ENCODE results near the gene GMDS. TPM values are rescaled to one million over a fixed set of nuclear protein-coding genes. Genes with fewer than 3 reads are reported as not detected.

Gene GMDS
- polyA plus RNA-seq, 1 of the 3 experiments (the other 2 are of a cell fraction), result 12.3 TPM

- TF ChIP-seq CTCF (IDR thresholded peaks at IDR 0.05), result no peak
- no peak for TF ChIP-seq PBX3 (IDR thresholded peaks at IDR 0.05)
- no peak for TF ChIP-seq RFX5 (IDR thresholded peaks at IDR 0.05; ENCODE audit: low read length)
- TF ChIP-seq MXI1 (IDR thresholded peaks at IDR 0.05; ENCODE audit: low read depth, low read length), result no peak
- no peak for TF ChIP-seq MEF2A (IDR thresholded peaks at IDR 0.05; ENCODE audit: borderline replicate concordance, low read depth)
- TF ChIP-seq RCOR1 (IDR thresholded peaks at IDR 0.05; ENCODE audit: low read length), result no peak
- TF ChIP-seq JUND (IDR thresholded peaks at IDR 0.05), result no peak
These were observed 63.8 kb downstream of the GMDS start (continued) for GRCh38 chr6:2181567-2181966.

GRCh38 chr6:2179950-2180349 is 65.5 kb downstream of the GMDS start:
- Histone ChIP-seq H3F3A (replicated peaks; ENCODE audit: insufficient read depth) (no peaks in the 10 kb centered on the region), H3K9me3 (no peaks in the 10 kb centered on the region), H4K20me1 (ENCODE audit: insufficient read depth) (no peaks in the 10 kb centered on the region), H3K4me2 (no peak overlapping the region), H3K4me1 (ENCODE audit: control insufficient read depth in 1 of 2, insufficient read depth in 2 of 2, low read depth in 1 of 2, low read length in 1 of 2) (0 out of 4 replicates have a peak, but pooled peaks cover 0 to 5% of the 10 kb centered on the region in 2 experiments), H3K9ac (no peak overlapping the region), H2AFZ (ENCODE audit: low read depth) (no peak overlapping the region), H3K27ac (ENCODE audit: low read depth in 2 of 2, low read length in 1 of 2) (no peak overlapping the region), H3K4me3 (ENCODE audit: low read depth in 2 of 2, low read length in 1 of 2) (no peak overlapping the region), H3K36me3 (replicated peaks in 1 of 2; ENCODE audit: control insufficient read depth in 1 of 2, insufficient read depth in 2 of 2, low read length in 1 of 2) (no peaks in the 10 kb centered on the region), H3K79me2 (ENCODE audit: insufficient read depth) (no peaks in the 10 kb centered on the region), H3K27me3 (ENCODE audit: insufficient read depth) (no peaks in the 10 kb centered on the region), H3K9me2 (no peaks in the 10 kb centered on the region)
- CTCF ChIA-PET, result no interaction called here
- POLR2A ChIA-PET, result no interaction called here
- DNase-seq, result no peak
- TF ChIP-seq RXRA (IDR thresholded peaks at IDR 0.05; ENCODE audit: borderline replicate concordance, low read depth), result no peak

GRCh38 chr6:2179241-2179640 is 66.2 kb downstream of the GMDS start:
- POLR2A ChIA-PET, result no interaction called here
- no peaks in the 10 kb centered on the region for H3K27me3 ChIP-seq (ENCODE audit: insufficient read depth)
- no peaks in the 10 kb centered on the region for H3K79me2 ChIP-seq (ENCODE audit: insufficient read depth)
- no peak overlapping the region for H3K4me3 ChIP-seq (ENCODE audit: low read depth in 2 of 2, low read length in 1 of 2)
- 0 out of 4 replicates have a peak, but pooled peaks cover 0 to 5% of the 10 kb centered on the region in 2 experiments for H3K4me1 ChIP-seq (ENCODE audit: control insufficient read depth in 1 of 2, insufficient read depth in 2 of 2, low read depth in 1 of 2, low read length in 1 of 2)
- no peak overlapping the region for H3K9ac ChIP-seq
- 80% methylated on average over 1 of the region's 1 CpG for WGBS (ENCODE audit: low lambda C conversion rate)
- H2AFZ ChIP-seq (ENCODE audit: low read depth), result no peak overlapping the region
- H3K27ac ChIP-seq (ENCODE audit: low read depth in 2 of 2, low read length in 1 of 2), result no peak overlapping the region
- CTCF ChIA-PET, result no interaction called here
- no peaks in the 10 kb centered on the region for H3K9me3 ChIP-seq
- H3F3A ChIP-seq (replicated peaks; ENCODE audit: insufficient read depth), result no peaks in the 10 kb centered on the region
- no peaks in the 10 kb centered on the region for H3K9me2 ChIP-seq
- DNase-seq, result no peak
- no peak overlapping the region for H3K4me2 ChIP-seq
- H3K36me3 ChIP-seq (replicated peaks in 1 of 2; ENCODE audit: control insufficient read depth in 1 of 2, insufficient read depth in 2 of 2, low read length in 1 of 2), result no peaks in the 10 kb centered on the region
- no peaks in the 10 kb centered on the region for H4K20me1 ChIP-seq (ENCODE audit: insufficient read depth)
- TF ChIP-seq REST (IDR thresholded peaks at IDR 0.05; ENCODE audit: low read depth, low read length) (no peak), RCOR1 (IDR thresholded peaks at IDR 0.05; ENCODE audit: low read length) (no peak), MAX (IDR thresholded peaks at IDR 0.05; ENCODE audit: low read depth) (no peak), EP300 (IDR thresholded peaks at IDR 0.05; ENCODE audit: borderline replicate concordance in 1 of 2, low read depth in 1 of 2, low read length in 1 of 2) (no peak), FOSL2 (IDR thresholded peaks at IDR 0.05; ENCODE audit: borderline replicate concordance, low read depth) (no peak), CTCF (IDR thresholded peaks at IDR 0.05) (no peak), RAD21 (IDR thresholded peaks at IDR 0.05; ENCODE audit: low read length) (no peak), ZBTB33 (IDR thresholded peaks at IDR 0.05; ENCODE audit: borderline replicate concordance, low read depth) (no peak), FOXM1 (IDR thresholded peaks at IDR 0.05; ENCODE audit: low read depth) (no peak)

Data from SK-N-SH (cell line).